ENCODE results near the gene PDPN. TPM values are rescaled to one million over a fixed set of nuclear protein-coding genes. Genes with fewer than 3 reads are reported as not detected.

Gene PDPN
- total and polyA plus RNA-seq, 2 of the 13 experiments (the other 11 are each of a cell fraction or from before 2014, with no cell fraction given), result not detected

- Histone ChIP-seq H4K20me1 (ENCODE audit: insufficient read depth, low read length) (no peaks in the 10 kb centered on the region), H2AFZ (ENCODE audit: low read length) (no peak overlapping the region), H3K27ac (ENCODE audit: extremely low read length, insufficient read depth, low read length) (no peak overlapping the region), H3K27me3 (ENCODE audit: control insufficient read depth in 1 of 2, insufficient read depth in 2 of 2, low read length in 2 of 2) (peaks cover 0 to 38% of the 10 kb centered on the region in 2 experiments; a peak in 4 of 5 replicates), H3K4me3 (replicated peaks in 1 of 3; ENCODE audit: insufficient read depth in 1 of 3, low read depth in 2 of 3, low read length in 3 of 3) (no peak overlapping the region), H3K4me1 (ENCODE audit: insufficient read depth, low read length) (no peaks in the 10 kb centered on the region), H3K9ac (ENCODE audit: insufficient read depth, low read depth, low read length) (no peak overlapping the region), H3K4me2 (ENCODE audit: low read depth, low read length) (no peak overlapping the region), H3K79me2 (ENCODE audit: insufficient read depth, low read length) (no peaks in the 10 kb centered on the region), H3K36me3 (replicated peaks in 1 of 2; ENCODE audit: control insufficient read depth in 1 of 2, insufficient read depth in 2 of 2, low read length in 2 of 2) (no peaks in the 10 kb centered on the region), H3K9me3 (ENCODE audit: low read length) (no peaks in the 10 kb centered on the region)
- no TSS peak for BruUV-seq (replicated peaks)
- DNase-seq (ENCODE audit: low spot score) (no peak), ATAC-seq (no peak), FAIRE-seq (no peak)
- intact Hi-C loops (cut with micrococcal nuclease; ENCODE audit: unreplicated experiment) (no loop called here), in situ Hi-C loops (cut with HindIII; ENCODE audit: extremely low pct_ligation_motif_present, low pct_unique_long_range_greater_than_20kb) (no loop called here)
- ChIA-PET CTCF (ENCODE audit: low intra/inter-chr PET ratio, low total read pairs) (no interaction called here), POLR2A (no interaction called here)
- no peak for TF ChIP-seq POGZ (CRISPR knock-in tag; IDR thresholded peaks at IDR 0.05)
- TF ChIP-seq, protein P1, sequence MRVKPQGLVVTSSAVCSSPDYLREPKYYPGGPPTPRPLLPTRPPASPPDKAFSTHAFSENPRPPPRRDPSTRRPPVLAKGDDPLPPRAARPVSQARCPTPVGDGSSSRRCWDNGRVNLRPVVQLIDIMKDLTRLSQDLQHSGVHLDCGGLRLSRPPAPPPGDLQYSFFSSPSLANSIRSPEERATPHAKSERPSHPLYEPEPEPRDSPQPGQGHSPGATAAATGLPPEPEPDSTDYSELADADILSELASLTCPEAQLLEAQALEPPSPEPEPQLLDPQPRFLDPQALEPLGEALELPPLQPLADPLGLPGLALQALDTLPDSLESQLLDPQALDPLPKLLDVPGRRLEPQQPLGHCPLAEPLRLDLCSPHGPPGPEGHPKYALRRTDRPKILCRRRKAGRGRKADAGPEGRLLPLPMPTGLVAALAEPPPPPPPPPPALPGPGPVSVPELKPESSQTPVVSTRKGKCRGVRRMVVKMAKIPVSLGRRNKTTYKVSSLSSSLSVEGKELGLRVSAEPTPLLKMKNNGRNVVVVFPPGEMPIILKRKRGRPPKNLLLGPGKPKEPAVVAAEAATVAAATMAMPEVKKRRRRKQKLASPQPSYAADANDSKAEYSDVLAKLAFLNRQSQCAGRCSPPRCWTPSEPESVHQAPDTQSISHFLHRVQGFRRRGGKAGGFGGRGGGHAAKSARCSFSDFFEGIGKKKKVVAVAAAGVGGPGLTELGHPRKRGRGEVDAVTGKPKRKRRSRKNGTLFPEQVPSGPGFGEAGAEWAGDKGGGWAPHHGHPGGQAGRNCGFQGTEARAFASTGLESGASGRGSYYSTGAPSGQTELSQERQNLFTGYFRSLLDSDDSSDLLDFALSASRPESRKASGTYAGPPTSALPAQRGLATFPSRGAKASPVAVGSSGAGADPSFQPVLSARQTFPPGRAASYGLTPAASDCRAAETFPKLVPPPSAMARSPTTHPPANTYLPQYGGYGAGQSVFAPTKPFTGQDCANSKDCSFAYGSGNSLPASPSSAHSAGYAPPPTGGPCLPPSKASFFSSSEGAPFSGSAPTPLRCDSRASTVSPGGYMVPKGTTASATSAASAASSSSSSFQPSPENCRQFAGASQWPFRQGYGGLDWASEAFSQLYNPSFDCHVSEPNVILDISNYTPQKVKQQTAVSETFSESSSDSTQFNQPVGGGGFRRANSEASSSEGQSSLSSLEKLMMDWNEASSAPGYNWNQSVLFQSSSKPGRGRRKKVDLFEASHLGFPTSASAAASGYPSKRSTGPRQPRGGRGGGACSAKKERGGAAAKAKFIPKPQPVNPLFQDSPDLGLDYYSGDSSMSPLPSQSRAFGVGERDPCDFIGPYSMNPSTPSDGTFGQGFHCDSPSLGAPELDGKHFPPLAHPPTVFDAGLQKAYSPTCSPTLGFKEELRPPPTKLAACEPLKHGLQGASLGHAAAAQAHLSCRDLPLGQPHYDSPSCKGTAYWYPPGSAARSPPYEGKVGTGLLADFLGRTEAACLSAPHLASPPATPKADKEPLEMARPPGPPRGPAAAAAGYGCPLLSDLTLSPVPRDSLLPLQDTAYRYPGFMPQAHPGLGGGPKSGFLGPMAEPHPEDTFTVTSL (CRISPR knock-in tag; IDR thresholded peaks at IDR 0.05; ENCODE audit: borderline replicate concordance), result no peak
- no peak for TF ChIP-seq ZFP41 (CRISPR knock-in tag; IDR thresholded peaks at IDR 0.05; ENCODE audit: borderline replicate concordance)
- TF ChIP-seq, protein P2, sequence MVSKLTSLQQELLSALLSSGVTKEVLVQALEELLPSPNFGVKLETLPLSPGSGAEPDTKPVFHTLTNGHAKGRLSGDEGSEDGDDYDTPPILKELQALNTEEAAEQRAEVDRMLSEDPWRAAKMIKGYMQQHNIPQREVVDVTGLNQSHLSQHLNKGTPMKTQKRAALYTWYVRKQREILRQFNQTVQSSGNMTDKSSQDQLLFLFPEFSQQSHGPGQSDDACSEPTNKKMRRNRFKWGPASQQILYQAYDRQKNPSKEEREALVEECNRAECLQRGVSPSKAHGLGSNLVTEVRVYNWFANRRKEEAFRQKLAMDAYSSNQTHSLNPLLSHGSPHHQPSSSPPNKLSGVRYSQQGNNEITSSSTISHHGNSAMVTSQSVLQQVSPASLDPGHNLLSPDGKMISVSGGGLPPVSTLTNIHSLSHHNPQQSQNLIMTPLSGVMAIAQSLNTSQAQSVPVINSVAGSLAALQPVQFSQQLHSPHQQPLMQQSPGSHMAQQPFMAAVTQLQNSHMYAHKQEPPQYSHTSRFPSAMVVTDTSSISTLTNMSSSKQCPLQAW (CRISPR knock-in tag; IDR thresholded peaks at IDR 0.05), result no peak
- no peak for TF ChIP-seq STAG1 (CRISPR knock-in tag; IDR thresholded peaks at IDR 0.05)
- TF ChIP-seq ZNF891 (CRISPR knock-in tag; IDR thresholded peaks at IDR 0.05), result no peak
- TF ChIP-seq KLF11 (CRISPR knock-in tag; IDR thresholded peaks at IDR 0.05), result no peak
- no peak for TF ChIP-seq HIC2 (CRISPR knock-in tag; IDR thresholded peaks at IDR 0.05; ENCODE audit: low read depth)
- TF ChIP-seq ZNF317 (CRISPR knock-in tag; IDR thresholded peaks at IDR 0.05), result no peak
- WGBS (ENCODE audit: low lambda C conversion rate), result 3% methylated on average over 7 of the region's 7 CpGs
Observed at GRCh38 chr1:13597166-13597565, 13.5 kb downstream of the PDPN start.
